ENCODE data around the gene EDN1.

The EDN1 gene

DNA sequence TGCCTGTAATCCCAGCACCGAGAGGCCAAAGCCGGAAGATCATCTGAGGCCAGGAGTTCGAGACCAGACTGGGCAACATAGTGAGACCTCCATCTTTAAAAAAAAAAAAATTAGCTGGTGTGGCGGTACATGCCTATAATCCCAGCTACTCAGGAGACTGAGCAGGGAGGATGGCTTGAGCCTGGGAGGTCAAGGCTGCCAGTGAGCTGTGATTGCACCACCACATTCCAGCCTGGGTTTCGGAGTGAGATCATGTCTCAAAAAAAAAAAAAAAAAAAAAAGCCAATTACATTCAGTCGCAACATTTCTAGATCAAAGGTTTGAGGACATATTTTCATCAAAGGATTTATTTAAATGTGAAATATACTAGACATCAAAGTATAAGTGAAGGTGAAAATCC, 32.0 kb upstream of the EDN1 start:
- Histone ChIP-seq H3K27me3 (ENCODE audit: insufficient read depth, poor library complexity, severe bottlenecking) (no peaks in the 10 kb centered on the region), H3K4me3 (replicated peaks; ENCODE audit: insufficient read depth, low read length) (no peak overlapping the region), H3K27ac (replicated peaks) (no peak overlapping the region)
- no peak for TF ChIP-seq CTCF (IDR thresholded peaks at IDR 0.05; ENCODE audit: insufficient read depth, low read length)
- no peak for TF ChIP-seq GABPA (IDR thresholded peaks at IDR 0.05; ENCODE audit: low read depth)
- TF ChIP-seq POLR2AphosphoS5 (IDR thresholded peaks at IDR 0.05; ENCODE audit: low read depth) = no peak
- no peak for TF ChIP-seq SPI1 (IDR thresholded peaks at IDR 0.05; ENCODE audit: borderline replicate concordance, low read depth)
- no peak for TF ChIP-seq REST (IDR thresholded peaks at IDR 0.05; ENCODE audit: insufficient replicate concordance, low read depth)
- DNase-seq (ENCODE audit: low read depth in 1 of 2, low spot score in 1 of 2) = no peak

DNA sequence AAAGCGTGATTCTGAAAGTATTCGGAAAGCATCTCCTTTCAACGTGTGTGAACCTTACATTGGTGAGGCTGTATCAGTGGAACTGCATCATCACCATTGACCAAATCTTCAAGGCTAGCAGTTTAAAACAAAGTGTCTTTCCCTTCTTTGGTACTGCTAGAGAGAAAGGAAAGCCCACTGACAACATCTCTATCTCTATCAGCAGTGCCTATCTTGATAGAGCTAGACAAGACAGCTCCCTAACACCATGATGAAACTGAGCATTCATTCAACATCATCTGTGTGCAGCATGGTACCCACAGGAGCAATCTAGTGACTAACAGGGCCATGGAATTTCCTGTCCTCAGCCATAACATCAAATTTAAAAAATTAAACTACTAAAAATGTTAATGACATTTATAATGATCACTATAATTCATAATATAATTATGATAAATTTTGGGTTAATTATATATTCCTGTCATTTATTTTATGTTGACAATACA, 31.5 kb upstream of the EDN1 start:
- no peak for TF ChIP-seq REST (IDR thresholded peaks at IDR 0.05; ENCODE audit: insufficient replicate concordance, low read depth)
- TF ChIP-seq CTCF (IDR thresholded peaks at IDR 0.05; ENCODE audit: insufficient read depth, low read length) = no peak
- Histone ChIP-seq H3K27ac (replicated peaks) (no peak overlapping the region), H3K27me3 (ENCODE audit: insufficient read depth, poor library complexity, severe bottlenecking) (no peaks in the 10 kb centered on the region), H3K4me3 (replicated peaks; ENCODE audit: insufficient read depth, low read length) (no peak overlapping the region)
- DNase-seq (ENCODE audit: low read depth in 1 of 2, low spot score in 1 of 2) = no peak

DNA sequence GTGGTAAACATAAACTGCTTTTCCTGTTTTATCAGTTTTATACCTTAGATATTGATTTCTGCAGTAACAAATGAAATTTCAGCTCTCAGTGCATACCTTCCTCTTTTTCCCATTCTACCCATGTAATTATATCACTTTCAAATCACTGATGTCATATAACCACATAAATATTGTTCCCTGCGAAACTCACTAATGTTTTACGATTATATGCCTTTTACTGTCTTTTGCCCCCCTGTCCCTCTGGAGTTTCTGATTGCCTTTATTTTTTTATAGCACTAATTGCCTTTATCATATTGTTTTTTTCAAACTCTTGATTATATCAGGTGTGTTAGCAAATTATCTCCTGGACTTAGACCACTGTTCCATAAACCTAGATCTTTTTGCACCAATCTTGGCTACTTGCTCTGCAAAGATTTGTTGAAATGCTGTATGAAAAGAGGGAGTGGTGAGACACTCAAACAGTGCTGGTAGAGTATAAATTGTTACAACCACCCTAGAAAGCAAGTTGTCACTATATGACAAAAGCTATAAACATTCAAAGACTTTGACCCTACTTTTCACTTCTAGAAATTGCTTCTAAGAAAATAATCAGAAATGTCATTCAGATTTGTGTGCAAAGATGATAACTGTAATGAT, 29.6 kb upstream of the EDN1 start:
- TF ChIP-seq GABPA (IDR thresholded peaks at IDR 0.05; ENCODE audit: low read depth) (no peak), CTCF (IDR thresholded peaks at IDR 0.05; ENCODE audit: insufficient read depth, low read length) (no peak), REST (IDR thresholded peaks at IDR 0.05; ENCODE audit: insufficient replicate concordance, low read depth) (no peak), SPI1 (IDR thresholded peaks at IDR 0.05; ENCODE audit: borderline replicate concordance, low read depth) (no peak), POLR2AphosphoS5 (IDR thresholded peaks at IDR 0.05; ENCODE audit: low read depth) (no peak)
- Histone ChIP-seq H3K27me3 (ENCODE audit: insufficient read depth, poor library complexity, severe bottlenecking) (no peaks in the 10 kb centered on the region), H3K27ac (replicated peaks) (no peak overlapping the region), H3K4me3 (replicated peaks; ENCODE audit: insufficient read depth, low read length) (no peak overlapping the region)
- no peak for DNase-seq (ENCODE audit: low read depth in 1 of 2, low spot score in 1 of 2)

All from HL-60 (cell line).